ENCODE data around the gene NFE2L3.
"Not testable (repeated sequence)": the region's sequence is repeated elsewhere in the genome, so short reads cannot be mapped to it uniquely, and the experiment has no call there.

Gene NFE2L3

GRCh38 chr7:26147646-26148306, 4.2 kb upstream of the NFE2L3 start:
- DNase-seq = not testable (repeated sequence)

GRCh38 chr7:26148307-26148700, 3.7 kb upstream of the NFE2L3 start:
- DNase-seq = not testable (repeated sequence)

GRCh38 chr7:26149391-26149977, 2.5 kb upstream of the NFE2L3 start:
- DNase-seq = no peak

- DNase-seq = no peak
Measured at GRCh38 chr7:26151096-26151495, 902 bp upstream of the NFE2L3 start.

- DNase-seq = no peak
Measured at GRCh38 chr7:26151650-26151952, 397 bp upstream of the NFE2L3 start.

GRCh38 chr7:26152782-26153240, 813 bp downstream of the NFE2L3 start:
- DNase-seq = not testable (repeated sequence)

GRCh38 chr7:26153241-26153822, 1.3 kb downstream of the NFE2L3 start:
- DNase-seq = no peak

GRCh38 chr7:26153823-26154783, 2.1 kb downstream of the NFE2L3 start:
- DNase-seq = no peak

GRCh38 chr7:26155531-26156375, 3.8 kb downstream of the NFE2L3 start:
- no peak for DNase-seq

- no peak for DNase-seq
Measured at GRCh38 chr7:26156451-26157420, 4.7 kb downstream of the NFE2L3 start.

- no peak for DNase-seq
Measured at GRCh38 chr7:26157520-26158105, 5.6 kb downstream of the NFE2L3 start.

GRCh38 chr7:26159243-26159642, 7.2 kb downstream of the NFE2L3 start:
- DNase-seq = no peak

- no peak for DNase-seq
Measured at GRCh38 chr7:26160896-26161295, 8.9 kb downstream of the NFE2L3 start.

- no peak for DNase-seq
Measured at GRCh38 chr7:26162431-26162830, 10.4 kb downstream of the NFE2L3 start.

GRCh38 chr7:26163804-26164203, 11.8 kb downstream of the NFE2L3 start:
- not testable (repeated sequence) for DNase-seq

- DNase-seq = no peak
Measured at GRCh38 chr7:26165950-26166683, 14.1 kb downstream of the NFE2L3 start.

- no peak for DNase-seq
Measured at GRCh38 chr7:26166684-26167266, 14.8 kb downstream of the NFE2L3 start.

- no peak for DNase-seq
Measured at GRCh38 chr7:26167303-26167934, 15.4 kb downstream of the NFE2L3 start.

- DNase-seq = no peak
Measured at GRCh38 chr7:26168458-26169023, 16.5 kb downstream of the NFE2L3 start.
